Osteocyte (in vitro differentiated cells): ENCODE results near the gene ROR2. TPM values are rescaled to one million over a fixed set of nuclear protein-coding genes. Genes with fewer than 3 reads are reported as not detected.
A peak's percentile ranks its signal among the peaks of the same experiment; 100 is the strongest.

Experiments used
- DNase-seq: peaks from one replicate; pipeline ENCODE4 v3.0.0; 2021; ENCODE audit warnings: mixed read lengths; ENCODE audit not compliant: unreplicated experiment; ENCODE audit errors: extremely low spot score
- H3K27ac Mint-ChIP-seq: one replicate; pipeline ENCODE4 v1.8.0; 2021; ENCODE audit warnings: mild to moderate bottlenecking, mixed read lengths; ENCODE audit not compliant: unreplicated experiment
- H3K27me3 Mint-ChIP-seq: one replicate; pipeline ENCODE4 v1.8.0; 2021; ENCODE audit warnings: mixed read lengths; ENCODE audit not compliant: unreplicated experiment
- H3K36me3 Mint-ChIP-seq: one replicate; pipeline ENCODE4 v1.8.0; 2021; ENCODE audit warnings: mixed read lengths; ENCODE audit not compliant: unreplicated experiment
- H3K4me1 Mint-ChIP-seq: one replicate; pipeline ENCODE4 v1.8.0; 2021; ENCODE audit warnings: mixed read lengths; ENCODE audit not compliant: unreplicated experiment
- H3K4me3 Mint-ChIP-seq: one replicate; pipeline ENCODE4 v1.8.0; 2021; ENCODE audit warnings: mild to moderate bottlenecking, moderate library complexity, mixed read lengths; ENCODE audit not compliant: unreplicated experiment
- H3K9me3 Mint-ChIP-seq: one replicate; pipeline ENCODE4 v1.8.0; 2021; ENCODE audit warnings: mixed read lengths; ENCODE audit not compliant: unreplicated experiment
- CTCF ChIP-seq: fragments of 200-600 bp; sonication (generic); IDR thresholded peaks from 2 replicates; pipeline ENCODE4 v1.5.0; 2021; ENCODE audit warnings: antibody characterized with exemption, mild to moderate bottlenecking, moderate library complexity
- total RNA-seq: library from RNA; stranded (reverse); gene quantifications from 2 replicates; pipeline ENCODE4 v1.2.1, GENCODE V29; 2021

The ROR2 gene
- total RNA-seq, 1 donor from 2014 or later = 48.2 TPM

GRCh38 chr9:91852801-91853347 is 97.2 kb downstream of the ROR2 start:
- no peaks in the 10 kb centered on the region for H3K27me3 Mint-ChIP-seq
- peaks cover 20% of the 10 kb centered on the region for H3K36me3 Mint-ChIP-seq
- TF ChIP-seq CTCF = no peak
- H3K4me3 Mint-ChIP-seq = no peak overlapping the region
- peaks cover 45% of the 10 kb centered on the region for H3K4me1 Mint-ChIP-seq
- no peaks in the 10 kb centered on the region for H3K9me3 Mint-ChIP-seq
- no peak for DNase-seq
- H3K27ac Mint-ChIP-seq = no peak overlapping the region

GRCh38 chr9:91849694-91850093 is 100.3 kb downstream of the ROR2 start:
- no peak for DNase-seq
- Mint-ChIP-seq H3K36me3 (peaks cover 24% of the 10 kb centered on the region), H3K4me3 (no peak overlapping the region), H3K9me3 (no peaks in the 10 kb centered on the region), H3K27me3 (no peaks in the 10 kb centered on the region), H3K4me1 (peaks cover 37% of the 10 kb centered on the region), H3K27ac (no peak overlapping the region)
- no peak for TF ChIP-seq CTCF

GRCh38 chr9:91848146-91848545 is 101.9 kb downstream of the ROR2 start:
- DNase-seq = no peak
- peak overlapping the region; percentile 56 for H3K27ac Mint-ChIP-seq

GRCh38 chr9:91847581-91848091 is 102.4 kb downstream of the ROR2 start:
- no peaks in the 10 kb centered on the region for H3K27me3 Mint-ChIP-seq
- no peak overlapping the region for H3K4me3 Mint-ChIP-seq
- DNase-seq = no peak
- H3K27ac Mint-ChIP-seq = peak overlapping the region; percentile 56
- peaks cover 20% of the 10 kb centered on the region for H3K36me3 Mint-ChIP-seq
- no peak for TF ChIP-seq CTCF
- no peaks in the 10 kb centered on the region for H3K9me3 Mint-ChIP-seq
- peaks cover 50% of the 10 kb centered on the region for H3K4me1 Mint-ChIP-seq

More at GRCh38 chr9:91848146-91848545, 101.9 kb downstream of the ROR2 start:
- Mint-ChIP-seq H3K4me1 (peaks cover 45% of the 10 kb centered on the region), H3K4me3 (no peak overlapping the region), H3K27me3 (no peaks in the 10 kb centered on the region), H3K36me3 (peaks cover 20% of the 10 kb centered on the region), H3K9me3 (no peaks in the 10 kb centered on the region)
- no peak for TF ChIP-seq CTCF

- H3K27ac Mint-ChIP-seq = no peak overlapping the region
- H3K36me3 Mint-ChIP-seq = peaks cover 16% of the 10 kb centered on the region
- H3K27me3 Mint-ChIP-seq = no peaks in the 10 kb centered on the region
- H3K4me3 Mint-ChIP-seq = no peak overlapping the region
- no peak for TF ChIP-seq CTCF
- H3K4me1 Mint-ChIP-seq = peaks cover 61% of the 10 kb centered on the region
- H3K9me3 Mint-ChIP-seq = no peaks in the 10 kb centered on the region
- no peak for DNase-seq
These were observed 104.1 kb downstream of the ROR2 start for GRCh38 chr9:91845879-91846278.
